Common myeloid progenitor, CD34-positive (primary cell): ENCODE data around the gene POLR2J.
"Not testable (repeated sequence)": the region's sequence is repeated elsewhere in the genome, so short reads cannot be mapped to it uniquely, and the experiment has no call there.

Experiments
- CTCF ChIA-PET: fragments of 350-600 bp; sonication (Branson Sonifier 250); formaldehyde crosslinking; loops from one replicate; lab custom pipeline; 2021; ENCODE audit warnings: antibody characterized with exemption; lab: Charles Lee
- POLR2A ChIA-PET: fragments of 350-600 bp; sonication (Branson Sonifier 250); formaldehyde crosslinking; loops from one replicate; lab custom pipeline; 2021; ENCODE audit warnings: antibody characterized with exemption; lab: Charles Lee
- DNase-seq, 3 donors: peaks; one replicate each; pipeline versions ENCODE4 v3.0.0 to v3.0.0-alpha.2; 2013
- H3K27ac ChIP-seq, 2 experiments: 1 replicate in 1 of 2; 2 replicates in 1 of 2; pipeline ENCODE4 v1.7.0; 2013; ENCODE audit warnings: inconsistent platforms in 2 of 2, low read length in 2 of 2, mild to moderate bottlenecking in 2 of 2, low read depth in 1 of 2, moderate library complexity in 1 of 2; ENCODE audit not compliant: severe bottlenecking in 2 of 2, insufficient read depth in 1 of 2, poor library complexity in 1 of 2
- H3K27me3 ChIP-seq, 5 experiments: replicated peaks in 2 of 5; 1 replicate in 3 of 5; 2 replicates in 2 of 5; pipeline versions ENCODE4 v1.6.1 to v1.7.0; 2013; ENCODE audit warnings: low read length in 4 of 5, mild to moderate bottlenecking in 2 of 5, moderate library complexity in 2 of 5, inconsistent platforms in 1 of 5; ENCODE audit not compliant: insufficient read depth in 5 of 5, control insufficient read depth in 4 of 5
- H3K36me3 ChIP-seq, 4 experiments: 1 replicate in 2 of 4; 2 replicates in 2 of 4; pipeline versions ENCODE4 v1.6.1 to v1.7.0; 2013; ENCODE audit warnings: low read length in 3 of 4, control low read depth in 1 of 4, mild to moderate bottlenecking in 1 of 4; ENCODE audit not compliant: control insufficient read depth in 4 of 4, insufficient read depth in 4 of 4
- H3K4me1 ChIP-seq, 4 experiments: 1 replicate in 3 of 4; 2 replicates in 1 of 4; pipeline versions ENCODE4 v1.6.1 to v1.7.1; 2013; ENCODE audit warnings: low read length in 3 of 4, mild to moderate bottlenecking in 3 of 4, control low read depth in 1 of 4, inconsistent platforms in 1 of 4, moderate library complexity in 1 of 4; ENCODE audit not compliant: control insufficient read depth in 4 of 4, insufficient read depth in 4 of 4; ENCODE audit errors: control extremely low read depth in 1 of 4
- H3K4me3 ChIP-seq, 7 experiments: 1 replicate in 4 of 7; 2 replicates in 3 of 7; pipeline versions ENCODE4 v1.5.1 to v1.7.0; 2013; ENCODE audit warnings: mild to moderate bottlenecking in 7 of 7, low read length in 6 of 7, moderate library complexity in 6 of 7, inconsistent platforms in 2 of 7, low read depth in 2 of 7, control low read depth in 1 of 7; ENCODE audit not compliant: insufficient read depth in 4 of 7, control insufficient read depth in 1 of 7; ENCODE audit errors: extremely low read depth in 1 of 7
- H3K9me3 ChIP-seq, 5 experiments: 1 replicate in 4 of 5; 2 replicates in 1 of 5; pipeline versions ENCODE4 v1.6.1 to v1.7.1; 2013; ENCODE audit warnings: low read length in 4 of 5, mild to moderate bottlenecking in 2 of 5, inconsistent platforms in 1 of 5, low read depth in 1 of 5, moderate library complexity in 1 of 5; ENCODE audit not compliant: control insufficient read depth in 4 of 5, insufficient read depth in 2 of 5; ENCODE audit errors: control extremely low read depth in 1 of 5
- WGBS: methylation state at CpG from one replicate; pipeline ENCODE4 v1.1.5; 2013; ENCODE audit not compliant: insufficient coverage; 5-methylcytosine and 5-hydroxymethylcytosine counted together

The POLR2J gene

GRCh38 chr7:102493220-102493935 is 14.7 kb upstream of the POLR2J start:
- H3K27ac ChIP-seq, H3K4me3 ChIP-seq, H3K36me3 ChIP-seq, DNase-seq, H3K27me3 ChIP-seq, CTCF ChIA-PET, H3K4me1 ChIP-seq, POLR2A ChIA-PET, H3K9me3 ChIP-seq: not testable (repeated sequence)
- no CpG with 5 or more reads among the region's 33 CpGs for WGBS

DNA sequence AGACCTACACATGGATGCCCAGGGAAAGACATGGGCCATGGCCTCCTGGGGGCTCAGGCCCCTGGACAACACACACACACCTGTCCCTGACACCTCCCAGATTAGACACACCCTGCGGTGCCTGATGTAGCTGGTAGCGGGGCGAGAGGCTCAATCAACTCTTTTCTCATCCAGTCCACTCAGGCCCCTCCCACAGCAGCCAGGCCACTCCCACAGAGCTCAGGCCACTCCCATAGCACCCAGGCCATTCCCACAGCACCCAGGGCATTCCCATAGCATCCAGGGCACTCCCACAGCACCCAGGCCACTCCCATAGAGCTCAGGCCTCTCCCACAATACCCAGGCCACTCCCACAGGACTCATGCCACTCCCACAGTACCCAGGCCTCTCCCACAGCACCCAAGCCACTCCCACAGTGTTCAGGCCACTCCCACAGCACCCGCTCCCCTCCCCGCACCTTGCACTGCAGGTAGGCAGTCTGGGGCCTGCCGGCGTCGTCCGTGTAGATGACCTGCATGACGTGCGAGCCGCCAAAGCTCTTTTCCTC is 11.9 kb upstream of the POLR2J start:
- H3K4me1 ChIP-seq, H3K36me3 ChIP-seq, H3K27ac ChIP-seq, DNase-seq, POLR2A ChIA-PET, H3K4me3 ChIP-seq, H3K27me3 ChIP-seq, CTCF ChIA-PET, H3K9me3 ChIP-seq: not testable (repeated sequence)
- no CpG with 5 or more reads among the region's 12 CpGs for whole genome bisulfite sequencing

GRCh38 chr7:102484317-102484716 is 5.6 kb upstream of the POLR2J start:
- DNase-seq, POLR2A ChIA-PET, H3K4me1 ChIP-seq, H3K27me3 ChIP-seq, H3K9me3 ChIP-seq, H3K36me3 ChIP-seq, H3K27ac ChIP-seq, CTCF ChIA-PET, H3K4me3 ChIP-seq: not testable (repeated sequence)
- WGBS, result no CpG with 5 or more reads among the region's 5 CpGs

- H3K4me3 ChIP-seq, H3K27me3 ChIP-seq, DNase-seq, H3K4me1 ChIP-seq, POLR2A ChIA-PET, H3K9me3 ChIP-seq, CTCF ChIA-PET, H3K36me3 ChIP-seq, H3K27ac ChIP-seq: not testable (repeated sequence)
- WGBS, result no CpG with 5 or more reads among the region's 10 CpGs
These were observed 3.2 kb upstream of the POLR2J start for GRCh38 chr7:102481962-102482361.

- CTCF ChIA-PET, H3K27ac ChIP-seq, H3K9me3 ChIP-seq, DNase-seq, POLR2A ChIA-PET, H3K36me3 ChIP-seq, H3K4me1 ChIP-seq, H3K27me3 ChIP-seq, H3K4me3 ChIP-seq: not testable (repeated sequence)
- no CpG with 5 or more reads among the region's 11 CpGs for WGBS
These were observed 1.4 kb upstream of the POLR2J start for GRCh38 chr7:102479982-102480637.

DNA sequence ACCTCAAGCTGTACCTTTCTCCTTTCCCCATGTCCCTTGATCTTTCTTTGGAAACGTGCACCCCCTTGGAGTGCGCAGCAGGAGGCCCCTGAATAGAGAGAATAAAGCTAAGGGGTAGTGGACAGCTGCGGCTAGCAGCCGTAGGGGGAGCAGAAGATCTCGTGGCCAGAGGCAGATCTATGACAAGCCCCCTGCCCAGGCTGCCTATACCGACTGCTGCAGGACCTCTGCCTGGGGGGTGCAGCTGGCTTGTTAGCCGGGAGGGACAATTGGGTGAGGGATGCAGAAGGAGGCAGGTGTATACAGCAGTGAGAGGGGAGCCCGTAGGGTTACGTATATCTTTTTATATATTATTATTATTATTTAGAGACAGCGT is 475 bp upstream of the POLR2J start:
- POLR2A ChIA-PET, H3K27ac ChIP-seq, H3K36me3 ChIP-seq, H3K9me3 ChIP-seq, DNase-seq, H3K4me1 ChIP-seq, CTCF ChIA-PET, H3K4me3 ChIP-seq, H3K27me3 ChIP-seq: not testable (repeated sequence)
- no CpG with 5 or more reads among the region's 10 CpGs for WGBS

DNA sequence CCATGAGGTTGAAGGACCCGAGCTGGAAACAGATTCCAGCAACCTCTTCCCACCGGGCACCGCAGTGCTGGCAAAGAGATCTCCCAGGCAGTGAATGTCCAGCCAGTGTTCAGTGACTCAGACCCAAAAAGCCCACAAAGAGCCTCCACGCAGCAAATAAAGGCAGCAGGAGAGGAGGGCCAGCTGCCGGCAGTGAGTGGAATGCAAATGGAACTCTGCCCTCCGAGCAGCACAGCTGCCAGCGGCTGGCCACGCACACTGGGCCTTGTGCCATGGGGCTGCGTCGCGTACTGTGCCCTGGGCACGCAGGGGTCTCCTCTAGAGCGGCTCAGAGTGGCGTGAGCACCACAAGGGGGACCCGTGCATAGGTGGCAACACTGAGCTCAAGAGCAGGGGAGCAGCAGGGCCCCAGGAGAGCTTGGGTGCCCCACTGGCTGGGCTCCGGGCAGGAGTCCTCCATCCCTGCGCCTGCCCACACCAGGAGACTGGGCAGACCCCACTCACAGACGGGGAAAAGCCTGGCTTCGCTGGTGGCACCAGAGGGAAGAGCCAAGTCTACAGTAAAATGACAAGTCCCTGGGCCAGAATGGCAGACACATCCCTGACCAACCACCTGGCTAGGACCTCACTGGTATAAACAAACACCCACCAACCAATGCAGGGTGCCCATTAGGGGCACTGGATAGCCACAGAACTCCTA is 3.8 kb downstream of the POLR2J start:
- H3K27ac ChIP-seq, POLR2A ChIA-PET, H3K4me1 ChIP-seq, DNase-seq, H3K4me3 ChIP-seq, H3K27me3 ChIP-seq, CTCF ChIA-PET, H3K9me3 ChIP-seq: not testable (repeated sequence)
- no CpG with 5 or more reads among the region's 19 CpGs for WGBS
- H3K36me3 ChIP-seq, result peaks cover 0 to 31% (median 21%) of the 10 kb centered on the region in 4 experiments
